Measurements from ENCODE around the gene NPY4R2. TPM values are rescaled to one million over a fixed set of nuclear protein-coding genes. Genes with fewer than 3 reads are reported as not detected.
"Not testable (repeated sequence)": the region's sequence is repeated elsewhere in the genome, so short reads cannot be mapped to it uniquely, and the experiment has no call there.

NPY4R2 gene, protein sequence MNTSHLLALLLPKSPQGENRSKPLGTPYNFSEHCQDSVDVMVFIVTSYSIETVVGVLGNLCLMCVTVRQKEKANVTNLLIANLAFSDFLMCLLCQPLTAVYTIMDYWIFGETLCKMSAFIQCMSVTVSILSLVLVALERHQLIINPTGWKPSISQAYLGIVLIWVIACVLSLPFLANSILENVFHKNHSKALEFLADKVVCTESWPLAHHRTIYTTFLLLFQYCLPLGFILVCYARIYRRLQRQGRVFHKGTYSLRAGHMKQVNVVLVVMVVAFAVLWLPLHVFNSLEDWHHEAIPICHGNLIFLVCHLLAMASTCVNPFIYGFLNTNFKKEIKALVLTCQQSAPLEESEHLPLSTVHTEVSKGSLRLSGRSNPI
- 0.52 TPM for total RNA-seq

DNA sequence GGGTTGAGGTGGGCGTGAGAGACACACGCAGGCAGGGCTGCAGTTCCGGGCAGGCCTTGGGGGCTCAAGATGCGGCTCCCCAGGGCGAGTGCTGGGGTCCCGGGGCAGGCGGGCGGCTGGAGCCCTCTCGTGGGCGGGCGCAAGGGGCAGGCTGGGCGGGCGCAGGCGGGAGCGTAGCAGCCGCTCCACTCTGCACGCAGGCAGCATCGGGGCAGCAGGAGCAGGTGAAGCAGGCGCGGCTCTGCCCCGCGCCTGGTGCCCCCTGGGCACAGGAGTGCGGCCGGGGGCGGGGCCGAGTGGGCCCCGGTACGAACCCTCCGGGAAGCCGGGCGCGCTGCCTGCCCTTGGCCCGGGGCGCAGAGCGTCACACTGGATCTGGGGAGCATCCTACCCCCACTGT is at the start of gene NPY4R2:
NPY4R2 (plus strand) TSS at position 188 of the 400 bp plus-strand sequence. CDS start 3,326 bp downstream, outside the sequence.
- H3K27me3 ChIP-seq (ENCODE audit: control insufficient read depth in 3 of 3, insufficient read depth in 3 of 3, low read length in 3 of 3); H3K36me3 ChIP-seq (ENCODE audit: control insufficient read depth in 3 of 3, insufficient read depth in 3 of 3, low read length in 3 of 3); H3K27ac ChIP-seq (ENCODE audit: low read depth, low read length); H3K9me3 ChIP-seq (ENCODE audit: control insufficient read depth in 3 of 3, low read length in 3 of 3); H3K4me3 ChIP-seq (ENCODE audit: low read length in 3 of 3); H3K9ac ChIP-seq (ENCODE audit: low read depth in 1 of 3, low read length in 3 of 3); H3K4me1 ChIP-seq (ENCODE audit: control insufficient read depth in 3 of 3, insufficient read depth in 3 of 3, low read length in 3 of 3): not testable (repeated sequence)

DNA sequence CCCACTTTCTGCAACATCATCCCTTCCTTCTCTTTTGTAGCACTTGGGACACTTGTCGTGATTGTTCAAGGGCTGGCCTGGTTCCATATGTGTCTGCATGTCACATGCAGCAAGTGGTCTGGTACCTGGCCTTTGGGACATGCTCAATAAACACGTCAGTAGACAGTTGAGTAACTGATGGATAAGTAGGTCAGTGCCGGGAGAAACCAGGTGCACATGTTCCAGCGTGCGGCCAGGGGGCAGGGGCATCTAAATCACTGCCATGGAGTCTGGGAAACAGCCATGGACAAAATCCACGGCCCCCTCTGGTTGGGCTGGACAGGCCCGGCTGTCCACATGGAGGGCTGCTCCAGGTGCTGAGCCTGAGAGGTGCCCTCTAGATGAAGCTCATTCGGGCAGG is 47.6 kb upstream of the NPY4R2 start:
- not testable (repeated sequence) for H3K27ac ChIP-seq (ENCODE audit: low read depth, low read length); H3K4me1 ChIP-seq (ENCODE audit: control insufficient read depth in 3 of 3, insufficient read depth in 3 of 3, low read length in 3 of 3); H3K4me3 ChIP-seq (ENCODE audit: low read length in 3 of 3); H3K9me3 ChIP-seq (ENCODE audit: control insufficient read depth in 3 of 3, low read length in 3 of 3); H3K27me3 ChIP-seq (ENCODE audit: control insufficient read depth in 3 of 3, insufficient read depth in 3 of 3, low read length in 3 of 3); H3K36me3 ChIP-seq (ENCODE audit: control insufficient read depth in 3 of 3, insufficient read depth in 3 of 3, low read length in 3 of 3); H3K9ac ChIP-seq (ENCODE audit: low read depth in 1 of 3, low read length in 3 of 3)

DNA sequence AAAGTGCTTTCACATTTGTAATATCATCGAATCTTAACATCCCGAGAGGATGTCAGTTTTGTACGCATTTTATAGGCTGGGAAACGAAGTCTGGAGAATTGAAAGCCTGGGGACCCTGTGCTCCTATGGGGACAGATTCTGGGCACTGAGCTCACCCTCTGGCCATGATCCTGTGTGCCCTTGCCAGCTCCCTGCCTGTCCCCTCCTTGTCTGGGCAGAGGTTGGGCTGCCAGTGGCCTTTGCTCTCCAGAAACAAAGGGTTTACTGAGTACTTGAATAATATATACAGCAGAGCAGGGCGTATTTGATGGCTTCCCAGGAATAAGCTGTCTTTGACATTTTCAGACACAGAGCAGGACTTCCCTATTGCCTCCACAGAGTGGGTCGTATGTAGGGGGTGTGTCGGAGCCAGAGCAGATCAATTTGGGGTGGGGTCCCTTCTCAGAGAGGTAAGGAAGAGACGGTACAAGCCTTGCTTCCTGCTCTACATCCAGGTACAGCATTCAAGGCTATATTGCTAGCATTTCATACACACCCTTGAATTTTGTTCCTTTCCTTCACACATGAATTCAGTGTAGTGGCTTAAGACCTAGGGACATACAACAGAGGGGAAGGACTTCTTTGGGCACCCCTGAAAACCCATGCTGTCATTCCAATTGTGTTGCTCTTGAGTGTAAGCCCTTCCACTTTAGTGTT is 46.8 kb upstream of the NPY4R2 start:
- not testable (repeated sequence) for H3K27me3 ChIP-seq (ENCODE audit: control insufficient read depth in 3 of 3, insufficient read depth in 3 of 3, low read length in 3 of 3); H3K9me3 ChIP-seq (ENCODE audit: control insufficient read depth in 3 of 3, low read length in 3 of 3); H3K4me3 ChIP-seq (ENCODE audit: low read length in 3 of 3); H3K36me3 ChIP-seq (ENCODE audit: control insufficient read depth in 3 of 3, insufficient read depth in 3 of 3, low read length in 3 of 3); H3K4me1 ChIP-seq (ENCODE audit: control insufficient read depth in 3 of 3, insufficient read depth in 3 of 3, low read length in 3 of 3); H3K9ac ChIP-seq (ENCODE audit: low read depth in 1 of 3, low read length in 3 of 3); H3K27ac ChIP-seq (ENCODE audit: low read depth, low read length)

DNA sequence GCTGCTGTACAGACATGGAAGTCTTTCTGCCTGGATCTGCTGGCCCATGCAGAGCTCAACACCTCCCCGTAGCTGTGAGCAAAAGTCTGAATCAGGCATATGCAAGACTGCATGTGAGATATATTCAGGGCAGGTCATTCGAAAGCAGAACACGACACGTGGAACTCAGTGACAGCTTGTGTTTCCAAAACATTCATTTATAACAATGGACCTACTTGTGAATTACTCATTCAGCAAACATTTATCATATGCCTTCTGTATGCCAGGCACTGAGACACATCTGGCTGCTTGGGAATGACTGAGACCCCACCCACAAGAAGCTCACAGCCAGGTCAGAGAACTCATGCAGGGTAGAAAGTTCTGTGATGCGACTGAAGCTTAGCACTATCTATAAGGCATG is 46.2 kb upstream of the NPY4R2 start:
- not testable (repeated sequence) for H3K9ac ChIP-seq (ENCODE audit: low read depth in 1 of 3, low read length in 3 of 3); H3K4me1 ChIP-seq (ENCODE audit: control insufficient read depth in 3 of 3, insufficient read depth in 3 of 3, low read length in 3 of 3); H3K27me3 ChIP-seq (ENCODE audit: control insufficient read depth in 3 of 3, insufficient read depth in 3 of 3, low read length in 3 of 3); H3K36me3 ChIP-seq (ENCODE audit: control insufficient read depth in 3 of 3, insufficient read depth in 3 of 3, low read length in 3 of 3); H3K9me3 ChIP-seq (ENCODE audit: control insufficient read depth in 3 of 3, low read length in 3 of 3); H3K4me3 ChIP-seq (ENCODE audit: low read length in 3 of 3); H3K27ac ChIP-seq (ENCODE audit: low read depth, low read length)

DNA sequence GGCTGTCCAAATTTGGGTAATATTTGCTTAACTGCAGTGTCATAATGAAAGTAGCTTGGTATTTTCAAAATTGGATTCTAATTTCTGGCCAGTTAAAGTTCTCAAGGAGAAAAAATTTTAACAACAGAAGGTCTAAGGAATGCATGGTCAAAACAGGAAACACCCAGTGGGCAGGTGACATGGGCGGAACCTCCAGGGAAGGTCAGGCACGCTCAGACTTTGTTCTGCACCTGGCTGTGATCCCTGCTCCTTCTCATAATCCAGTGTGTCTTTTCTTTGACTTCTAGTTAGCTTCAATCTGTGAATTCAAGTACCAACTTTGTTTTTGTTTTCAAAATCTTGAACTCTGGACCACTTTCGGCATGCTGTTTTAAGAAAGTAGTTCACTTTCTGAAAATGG is 34.2 kb upstream of the NPY4R2 start:
- H3K4me1 ChIP-seq (ENCODE audit: control insufficient read depth in 3 of 3, insufficient read depth in 3 of 3, low read length in 3 of 3); H3K9me3 ChIP-seq (ENCODE audit: control insufficient read depth in 3 of 3, low read length in 3 of 3); H3K27ac ChIP-seq (ENCODE audit: low read depth, low read length); H3K27me3 ChIP-seq (ENCODE audit: control insufficient read depth in 3 of 3, insufficient read depth in 3 of 3, low read length in 3 of 3); H3K4me3 ChIP-seq (ENCODE audit: low read length in 3 of 3); H3K36me3 ChIP-seq (ENCODE audit: control insufficient read depth in 3 of 3, insufficient read depth in 3 of 3, low read length in 3 of 3); H3K9ac ChIP-seq (ENCODE audit: low read depth in 1 of 3, low read length in 3 of 3): not testable (repeated sequence)

DNA sequence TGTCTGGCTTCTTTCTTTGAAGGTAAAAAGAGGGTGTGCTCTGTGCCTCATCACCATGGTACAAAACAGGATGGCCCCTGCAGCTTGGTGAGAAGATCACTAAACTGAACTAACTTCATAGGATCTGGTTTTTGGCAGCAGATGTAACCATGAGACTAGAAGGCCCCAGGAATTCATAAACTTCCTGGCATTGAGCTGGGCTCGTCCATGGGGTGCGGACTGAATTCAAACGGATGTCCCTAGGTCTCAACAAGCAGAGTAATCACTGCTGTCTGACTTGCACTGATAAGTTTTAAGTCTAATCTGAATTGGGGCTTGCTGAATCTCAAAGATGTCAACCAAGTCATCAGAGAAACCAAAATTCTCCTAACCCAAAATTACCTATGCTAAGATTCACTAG is 33.5 kb upstream of the NPY4R2 start:
- not testable (repeated sequence) for H3K4me3 ChIP-seq (ENCODE audit: low read length in 3 of 3); H3K27me3 ChIP-seq (ENCODE audit: control insufficient read depth in 3 of 3, insufficient read depth in 3 of 3, low read length in 3 of 3); H3K4me1 ChIP-seq (ENCODE audit: control insufficient read depth in 3 of 3, insufficient read depth in 3 of 3, low read length in 3 of 3); H3K36me3 ChIP-seq (ENCODE audit: control insufficient read depth in 3 of 3, insufficient read depth in 3 of 3, low read length in 3 of 3); H3K27ac ChIP-seq (ENCODE audit: low read depth, low read length); H3K9me3 ChIP-seq (ENCODE audit: control insufficient read depth in 3 of 3, low read length in 3 of 3); H3K9ac ChIP-seq (ENCODE audit: low read depth in 1 of 3, low read length in 3 of 3)

DNA sequence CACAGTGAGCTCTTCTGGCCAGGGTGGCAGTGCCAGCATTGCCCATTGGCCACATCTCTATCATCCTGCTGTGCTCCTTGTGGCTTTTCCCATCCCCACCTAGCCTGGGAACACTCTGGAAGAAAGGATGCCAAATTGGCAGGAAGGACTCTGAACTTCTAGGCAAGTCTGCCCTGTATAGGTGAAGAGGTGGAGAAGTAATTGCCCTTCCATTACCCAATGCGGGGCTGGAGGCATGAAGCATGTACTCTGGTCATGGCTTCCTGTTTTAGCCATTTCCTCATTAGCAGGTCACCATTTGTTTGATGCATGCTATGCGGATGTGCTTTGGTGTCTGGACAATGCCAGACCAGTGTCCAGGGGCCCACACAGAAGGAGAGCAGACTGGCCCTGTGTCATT is 32.1 kb upstream of the NPY4R2 start:
- H3K36me3 ChIP-seq (ENCODE audit: control insufficient read depth in 3 of 3, insufficient read depth in 3 of 3, low read length in 3 of 3); H3K9me3 ChIP-seq (ENCODE audit: control insufficient read depth in 3 of 3, low read length in 3 of 3); H3K27me3 ChIP-seq (ENCODE audit: control insufficient read depth in 3 of 3, insufficient read depth in 3 of 3, low read length in 3 of 3); H3K4me3 ChIP-seq (ENCODE audit: low read length in 3 of 3); H3K9ac ChIP-seq (ENCODE audit: low read depth in 1 of 3, low read length in 3 of 3); H3K4me1 ChIP-seq (ENCODE audit: control insufficient read depth in 3 of 3, insufficient read depth in 3 of 3, low read length in 3 of 3); H3K27ac ChIP-seq (ENCODE audit: low read depth, low read length): not testable (repeated sequence)

DNA sequence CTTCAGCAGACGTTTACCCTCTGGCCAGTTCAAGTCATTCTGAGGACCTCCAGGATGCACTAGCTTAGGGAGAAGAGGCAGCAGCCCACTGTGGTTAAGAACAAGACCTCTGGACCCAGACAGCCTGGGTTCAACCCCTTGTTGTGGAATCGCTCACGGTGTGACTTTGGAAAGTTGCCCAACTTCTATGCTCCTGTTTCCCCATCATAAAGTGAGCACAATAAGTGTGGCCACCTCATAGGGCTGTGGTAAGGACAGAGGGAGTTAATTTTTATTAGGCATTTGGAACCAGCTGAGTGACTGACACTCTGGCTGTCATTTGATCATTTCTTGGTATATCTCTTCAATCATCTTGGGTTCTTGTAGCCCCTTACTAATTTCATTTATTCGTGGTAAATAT is 31.6 kb upstream of the NPY4R2 start:
- H3K9me3 ChIP-seq (ENCODE audit: control insufficient read depth in 3 of 3, low read length in 3 of 3); H3K27ac ChIP-seq (ENCODE audit: low read depth, low read length); H3K4me1 ChIP-seq (ENCODE audit: control insufficient read depth in 3 of 3, insufficient read depth in 3 of 3, low read length in 3 of 3); H3K27me3 ChIP-seq (ENCODE audit: control insufficient read depth in 3 of 3, insufficient read depth in 3 of 3, low read length in 3 of 3); H3K4me3 ChIP-seq (ENCODE audit: low read length in 3 of 3); H3K36me3 ChIP-seq (ENCODE audit: control insufficient read depth in 3 of 3, insufficient read depth in 3 of 3, low read length in 3 of 3); H3K9ac ChIP-seq (ENCODE audit: low read depth in 1 of 3, low read length in 3 of 3): not testable (repeated sequence)

DNA sequence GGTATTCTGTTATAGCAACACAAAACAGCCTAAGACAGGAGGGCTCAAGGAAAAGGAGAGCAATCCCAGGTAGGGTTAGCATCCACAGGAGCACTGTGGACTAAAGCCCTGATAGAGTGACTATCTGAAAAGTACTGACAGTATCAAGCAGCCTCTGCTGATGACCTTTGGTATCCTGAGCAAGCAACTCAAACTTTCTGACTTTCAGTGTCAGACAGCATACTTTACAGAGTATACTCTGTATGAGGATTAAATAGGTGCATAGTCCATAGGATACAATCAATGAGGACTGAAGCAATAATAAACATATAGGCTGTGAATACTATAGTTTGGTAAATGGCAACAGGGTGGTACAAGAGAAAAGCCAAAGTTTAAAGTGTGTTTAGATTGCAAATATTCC is 27.7 kb upstream of the NPY4R2 start:
- H3K4me1 ChIP-seq (ENCODE audit: control insufficient read depth in 3 of 3, insufficient read depth in 3 of 3, low read length in 3 of 3); H3K36me3 ChIP-seq (ENCODE audit: control insufficient read depth in 3 of 3, insufficient read depth in 3 of 3, low read length in 3 of 3); H3K9me3 ChIP-seq (ENCODE audit: control insufficient read depth in 3 of 3, low read length in 3 of 3); H3K27me3 ChIP-seq (ENCODE audit: control insufficient read depth in 3 of 3, insufficient read depth in 3 of 3, low read length in 3 of 3); H3K27ac ChIP-seq (ENCODE audit: low read depth, low read length); H3K4me3 ChIP-seq (ENCODE audit: low read length in 3 of 3); H3K9ac ChIP-seq (ENCODE audit: low read depth in 1 of 3, low read length in 3 of 3): not testable (repeated sequence)

DNA sequence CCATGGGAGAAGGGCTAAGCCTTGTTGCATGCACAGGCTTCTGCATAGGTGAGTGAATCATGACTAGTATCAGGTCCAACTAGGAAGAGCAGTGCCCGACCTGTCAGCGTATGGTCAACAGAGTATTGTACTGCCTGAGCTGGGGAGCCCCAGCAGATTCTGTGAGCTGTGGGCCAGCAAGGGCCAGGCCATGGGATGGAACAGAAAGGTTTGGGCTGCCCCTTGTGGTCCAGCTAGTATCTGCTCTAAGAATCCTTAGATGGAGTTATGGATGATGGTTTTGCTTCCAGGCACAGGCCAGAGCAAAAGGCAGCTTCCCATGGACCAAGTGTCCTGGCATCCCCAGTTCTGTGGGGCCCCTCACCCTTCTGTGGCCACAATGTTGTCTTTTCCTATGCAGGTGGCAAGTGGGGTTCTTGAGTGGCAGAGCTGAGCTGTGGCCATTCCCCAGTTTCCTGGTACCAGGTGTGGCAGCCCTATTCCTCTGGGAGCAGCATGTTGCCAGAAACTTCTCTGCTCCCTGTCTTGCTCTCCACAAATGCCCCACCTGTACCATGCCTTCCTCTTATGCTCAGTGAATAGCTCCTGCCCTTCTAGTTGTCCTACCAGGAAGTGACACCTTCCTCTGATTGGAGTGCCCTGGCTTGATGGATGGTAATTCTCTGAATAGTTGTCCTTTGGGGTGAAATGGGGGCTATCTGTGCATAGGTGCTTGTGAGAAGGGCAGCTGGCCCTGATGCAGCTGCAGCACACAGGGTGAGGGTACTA is 25.8 kb upstream of the NPY4R2 start:
- not testable (repeated sequence) for H3K4me1 ChIP-seq (ENCODE audit: control insufficient read depth in 3 of 3, insufficient read depth in 3 of 3, low read length in 3 of 3); H3K27me3 ChIP-seq (ENCODE audit: control insufficient read depth in 3 of 3, insufficient read depth in 3 of 3, low read length in 3 of 3); H3K36me3 ChIP-seq (ENCODE audit: control insufficient read depth in 3 of 3, insufficient read depth in 3 of 3, low read length in 3 of 3); H3K4me3 ChIP-seq (ENCODE audit: low read length in 3 of 3); H3K9ac ChIP-seq (ENCODE audit: low read depth in 1 of 3, low read length in 3 of 3); H3K9me3 ChIP-seq (ENCODE audit: control insufficient read depth in 3 of 3, low read length in 3 of 3); H3K27ac ChIP-seq (ENCODE audit: low read depth, low read length)

Measured in skeletal muscle tissue (tissue), 4 donors.